ENCODE results near the gene DCAF8L2. TPM values are rescaled to one million over a fixed set of nuclear protein-coding genes. Genes with fewer than 3 reads are reported as not detected.

DCAF8L2 gene
- total RNA-seq, 1 donor from 2014 or later = not detected

DNA sequence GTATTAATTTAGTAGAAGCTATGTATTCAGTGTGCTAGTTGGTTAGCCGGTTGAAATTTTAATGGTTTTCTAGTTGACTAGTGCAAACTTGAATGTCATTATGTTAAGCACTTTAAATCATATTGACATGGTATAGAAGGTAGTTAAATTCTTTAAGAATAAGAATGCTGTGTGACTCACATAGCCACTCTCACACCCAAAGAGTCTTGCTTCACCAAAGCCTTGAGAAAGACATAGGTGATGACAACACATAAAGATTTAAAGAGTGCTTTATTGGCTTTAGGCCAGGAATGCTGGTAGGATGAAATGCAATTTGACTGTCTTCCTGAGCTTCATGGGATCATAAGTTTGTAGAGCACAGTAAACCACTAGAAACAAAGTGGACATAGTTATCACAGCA, 85.3 kb downstream of the DCAF8L2 start:
- H3K27me3 Mint-ChIP-seq (ENCODE audit: low read depth, unreplicated experiment) = no peaks in the 10 kb centered on the region
- Histone ChIP-seq H3K27me3 (ENCODE audit: insufficient read depth, low read length) (no peaks in the 10 kb centered on the region), H3K4me3 (ENCODE audit: insufficient read depth, low read depth, low read length) (no peak overlapping the region), H3K79me2 (ENCODE audit: insufficient read depth, low read length) (no peaks in the 10 kb centered on the region), H3K9ac (ENCODE audit: low read length) (no peak overlapping the region), H3K4me2 (ENCODE audit: low read length) (no peak overlapping the region), H3K9me3 (ENCODE audit: insufficient read depth, low read depth, low read length) (no peaks in the 10 kb centered on the region), H3K4me1 (ENCODE audit: insufficient read depth, low read length) (no peaks in the 10 kb centered on the region), H3K27ac (ENCODE audit: low read depth, low read length) (no peak overlapping the region), H2AFZ (ENCODE audit: low read depth, low read length) (no peak overlapping the region), H3K36me3 (ENCODE audit: insufficient read depth, low read length) (no peaks in the 10 kb centered on the region), H4K20me1 (ENCODE audit: insufficient read depth, low read length) (no peaks in the 10 kb centered on the region)
- DNase-seq (ENCODE audit: low read depth) (peak; percentile 4), FAIRE-seq (peak; percentile 71)
- H3K27ac Mint-ChIP-seq (ENCODE audit: unreplicated experiment) = no peak overlapping the region
- H3K4me3 Mint-ChIP-seq (ENCODE audit: unreplicated experiment) = no peak overlapping the region
- peaks cover 5% of the 10 kb centered on the region for H3K4me1 Mint-ChIP-seq (ENCODE audit: low read depth, unreplicated experiment)
- H3K36me3 Mint-ChIP-seq (ENCODE audit: low read depth, unreplicated experiment) = no peaks in the 10 kb centered on the region
- H3K9me3 Mint-ChIP-seq (ENCODE audit: unreplicated experiment) = no peaks in the 10 kb centered on the region
- TF ChIP-seq EZH2 (IDR thresholded peaks at IDR 0.05; ENCODE audit: insufficient read depth, low read length) = no peak
- TF ChIP-seq, protein P1, sequence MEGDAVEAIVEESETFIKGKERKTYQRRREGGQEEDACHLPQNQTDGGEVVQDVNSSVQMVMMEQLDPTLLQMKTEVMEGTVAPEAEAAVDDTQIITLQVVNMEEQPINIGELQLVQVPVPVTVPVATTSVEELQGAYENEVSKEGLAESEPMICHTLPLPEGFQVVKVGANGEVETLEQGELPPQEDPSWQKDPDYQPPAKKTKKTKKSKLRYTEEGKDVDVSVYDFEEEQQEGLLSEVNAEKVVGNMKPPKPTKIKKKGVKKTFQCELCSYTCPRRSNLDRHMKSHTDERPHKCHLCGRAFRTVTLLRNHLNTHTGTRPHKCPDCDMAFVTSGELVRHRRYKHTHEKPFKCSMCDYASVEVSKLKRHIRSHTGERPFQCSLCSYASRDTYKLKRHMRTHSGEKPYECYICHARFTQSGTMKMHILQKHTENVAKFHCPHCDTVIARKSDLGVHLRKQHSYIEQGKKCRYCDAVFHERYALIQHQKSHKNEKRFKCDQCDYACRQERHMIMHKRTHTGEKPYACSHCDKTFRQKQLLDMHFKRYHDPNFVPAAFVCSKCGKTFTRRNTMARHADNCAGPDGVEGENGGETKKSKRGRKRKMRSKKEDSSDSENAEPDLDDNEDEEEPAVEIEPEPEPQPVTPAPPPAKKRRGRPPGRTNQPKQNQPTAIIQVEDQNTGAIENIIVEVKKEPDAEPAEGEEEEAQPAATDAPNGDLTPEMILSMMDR (IDR thresholded peaks at IDR 0.05; ENCODE audit: insufficient read depth, low read depth, low read length) = no peak

DNA sequence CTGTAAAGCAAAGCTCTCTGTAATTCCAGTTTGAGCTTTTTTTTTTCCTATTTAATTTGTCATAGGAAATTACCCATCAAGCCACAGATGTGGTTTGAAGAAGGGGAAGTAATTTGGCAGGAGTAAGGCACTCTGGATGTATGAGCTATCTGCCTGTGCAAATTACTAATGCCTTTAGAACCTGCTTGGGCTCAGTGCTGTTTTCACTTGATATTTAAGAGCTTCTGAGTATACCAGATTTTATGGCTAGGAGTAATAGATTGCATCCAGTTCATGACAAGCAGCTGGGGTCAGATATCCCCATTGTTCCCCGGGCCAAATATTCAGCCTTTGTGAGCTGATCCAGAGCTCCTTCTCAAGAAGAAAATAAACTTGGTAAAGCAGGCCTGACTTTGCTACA, 89.1 kb downstream of the DCAF8L2 start:
- Mint-ChIP-seq H3K36me3 (ENCODE audit: low read depth, unreplicated experiment) (no peaks in the 10 kb centered on the region), H3K4me1 (ENCODE audit: low read depth, unreplicated experiment) (peaks cover 13% of the 10 kb centered on the region), H3K4me3 (ENCODE audit: unreplicated experiment) (no peak overlapping the region), H3K27me3 (ENCODE audit: low read depth, unreplicated experiment) (no peaks in the 10 kb centered on the region), H3K27ac (ENCODE audit: unreplicated experiment) (no peak overlapping the region), H3K9me3 (ENCODE audit: unreplicated experiment) (no peaks in the 10 kb centered on the region)
- no peaks in the 10 kb centered on the region for H3K9me3 ChIP-seq (ENCODE audit: insufficient read depth, low read depth, low read length)
- no peaks in the 10 kb centered on the region for H3K4me1 ChIP-seq (ENCODE audit: insufficient read depth, low read length)
- TF ChIP-seq, protein P1 (IDR thresholded peaks at IDR 0.05; ENCODE audit: insufficient read depth, low read depth, low read length) = no peak
- no peak for TF ChIP-seq EZH2 (IDR thresholded peaks at IDR 0.05; ENCODE audit: insufficient read depth, low read length)
- no peaks in the 10 kb centered on the region for H4K20me1 ChIP-seq (ENCODE audit: insufficient read depth, low read length)
- peak; percentile 69 for DNase-seq (ENCODE audit: low read depth)
- H2AFZ ChIP-seq (ENCODE audit: low read depth, low read length) = no peak overlapping the region
- H3K27me3 ChIP-seq (ENCODE audit: insufficient read depth, low read length) = no peaks in the 10 kb centered on the region
- no peak overlapping the region for H3K4me3 ChIP-seq (ENCODE audit: insufficient read depth, low read depth, low read length)
- no peak overlapping the region for H3K4me2 ChIP-seq (ENCODE audit: low read length)
- no peaks in the 10 kb centered on the region for H3K79me2 ChIP-seq (ENCODE audit: insufficient read depth, low read length)
- no peak overlapping the region for H3K27ac ChIP-seq (ENCODE audit: low read depth, low read length)
- H3K36me3 ChIP-seq (ENCODE audit: insufficient read depth, low read length) = no peaks in the 10 kb centered on the region
- FAIRE-seq = peak; percentile 92
- no peak overlapping the region for H3K9ac ChIP-seq (ENCODE audit: low read length)

- Mint-ChIP-seq H3K9me3 (ENCODE audit: unreplicated experiment) (no peaks in the 10 kb centered on the region), H3K27ac (ENCODE audit: unreplicated experiment) (peak overlapping the region; percentile 77)
- FAIRE-seq = peak; percentile 85
Measured at GRCh38 chrX:27680726-27681125, 90.6 kb downstream of the DCAF8L2 start.

More at GRCh38 chrX:27680726-27681125, 90.6 kb downstream of the DCAF8L2 start:
- Histone ChIP-seq H3K9ac (ENCODE audit: low read length) (no peak overlapping the region), H3K9me3 (ENCODE audit: insufficient read depth, low read depth, low read length) (no peaks in the 10 kb centered on the region), H2AFZ (ENCODE audit: low read depth, low read length) (peak overlapping the region; percentile 34), H3K27ac (ENCODE audit: low read depth, low read length) (peak overlapping the region; percentile 31), H3K27me3 (ENCODE audit: insufficient read depth, low read length) (no peaks in the 10 kb centered on the region), H4K20me1 (ENCODE audit: insufficient read depth, low read length) (no peaks in the 10 kb centered on the region), H3K4me3 (ENCODE audit: insufficient read depth, low read depth, low read length) (no peak overlapping the region), H3K36me3 (ENCODE audit: insufficient read depth, low read length) (no peaks in the 10 kb centered on the region), H3K4me1 (ENCODE audit: insufficient read depth, low read length) (no peaks in the 10 kb centered on the region), H3K79me2 (ENCODE audit: insufficient read depth, low read length) (no peaks in the 10 kb centered on the region), H3K4me2 (ENCODE audit: low read length) (peak overlapping the region; percentile 45)
- H3K4me1 Mint-ChIP-seq (ENCODE audit: low read depth, unreplicated experiment) = peaks cover 12% of the 10 kb centered on the region
- TF ChIP-seq EZH2 (IDR thresholded peaks at IDR 0.05; ENCODE audit: insufficient read depth, low read length) = no peak
- TF ChIP-seq, protein P1 (IDR thresholded peaks at IDR 0.05; ENCODE audit: insufficient read depth, low read depth, low read length) = no peak
- H3K36me3 Mint-ChIP-seq (ENCODE audit: low read depth, unreplicated experiment) = no peaks in the 10 kb centered on the region
- DNase-seq (ENCODE audit: low read depth) = peak; percentile 61
- H3K4me3 Mint-ChIP-seq (ENCODE audit: unreplicated experiment) = no peak overlapping the region
- no peaks in the 10 kb centered on the region for H3K27me3 Mint-ChIP-seq (ENCODE audit: low read depth, unreplicated experiment)
